NCI-H128 (cell line): ENCODE results near the gene FGFR2.

Experiments used
- DNase-seq: peaks from one replicate; lab custom pipeline; 2025; ENCODE audit not compliant: unreplicated experiment; lab: John Stamatoyannopoulos, UW

FGFR2 gene

DNA sequence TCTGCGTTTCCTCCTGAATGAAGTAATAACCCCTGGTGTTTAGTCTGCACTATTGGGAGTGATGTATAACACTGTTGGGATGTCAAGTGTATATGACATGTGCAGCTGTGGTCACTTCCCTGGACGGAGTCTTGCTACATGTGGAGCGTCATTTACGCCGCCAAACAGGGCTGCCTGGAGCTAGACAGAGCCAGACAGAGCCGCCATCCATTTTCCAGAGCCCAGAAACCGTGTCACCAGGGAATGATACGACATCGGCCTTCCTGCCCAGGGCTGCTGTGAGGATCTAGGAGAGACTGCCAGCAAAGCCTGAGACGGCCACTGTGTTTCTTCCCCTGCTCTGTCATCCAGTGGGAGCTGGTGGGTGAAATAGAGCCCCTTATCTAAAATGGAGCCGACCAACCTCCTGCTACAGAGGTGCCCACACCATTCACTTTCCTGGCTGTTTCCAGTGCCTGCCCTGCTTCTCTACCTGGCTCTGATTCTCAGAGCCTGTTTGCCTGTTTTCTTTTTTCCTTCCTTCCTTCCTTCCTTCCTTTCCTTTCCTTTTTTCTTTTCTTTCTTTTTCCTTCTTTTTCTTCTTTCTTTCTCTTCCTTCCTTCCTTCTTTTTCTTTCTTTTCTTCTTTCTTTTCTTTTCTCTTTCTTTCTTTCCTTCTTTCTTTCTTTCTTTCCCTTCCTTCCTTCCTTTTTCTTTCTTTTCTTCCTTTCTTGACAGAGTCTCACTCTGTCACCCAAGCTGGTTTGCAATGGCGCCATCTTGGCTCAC lies 13.3 kb upstream of the FGFR2 start:
- DNase-seq: no peak

- DNase-seq: no peak
Observed at GRCh38 chr10:121610798-121611323, 12.6 kb upstream of the FGFR2 start.

DNA sequence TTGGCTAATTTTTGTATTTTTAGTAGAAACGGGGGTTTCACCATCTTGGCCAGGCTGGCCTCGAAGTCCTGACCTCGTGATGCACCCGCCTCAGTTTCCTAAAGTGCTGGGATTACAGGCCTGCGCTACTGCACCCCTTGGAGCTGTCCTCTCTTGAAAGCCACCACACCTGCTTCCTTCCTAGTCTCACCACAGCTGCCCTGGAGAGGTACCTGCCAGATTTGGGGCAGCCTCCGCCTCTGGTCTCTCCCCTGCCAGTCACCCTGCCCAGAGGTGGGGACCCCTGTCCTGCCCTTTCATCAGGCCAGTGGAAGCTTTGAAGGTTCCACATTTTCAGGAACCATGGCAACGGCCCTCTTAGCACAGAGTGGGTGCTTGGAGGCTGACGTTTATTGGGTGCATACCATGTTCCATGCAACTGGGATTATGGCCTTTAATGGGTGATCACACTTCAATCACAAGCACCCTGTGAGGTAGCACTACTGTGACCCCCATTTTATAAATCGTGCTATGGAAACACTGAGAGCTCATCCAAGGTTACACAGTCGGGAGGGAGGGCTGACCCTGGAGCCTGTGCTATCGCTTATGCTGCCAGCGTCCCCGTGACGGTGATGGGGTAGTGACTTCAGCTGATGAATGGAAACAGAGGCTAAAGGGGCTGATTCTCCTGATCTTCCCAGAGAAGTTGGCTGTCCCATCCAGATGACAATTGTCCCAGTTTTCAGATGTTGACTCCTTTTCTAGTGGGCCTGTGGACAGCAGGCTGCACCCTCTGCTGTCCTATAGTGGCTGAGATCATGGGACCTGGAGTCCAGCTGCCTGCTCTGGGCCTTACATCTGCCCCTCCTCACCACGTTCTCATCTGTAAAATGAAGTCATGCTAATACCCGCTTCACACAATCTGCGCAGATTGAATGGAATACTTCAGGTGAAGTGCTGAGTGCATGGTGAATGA lies 11.5 kb upstream of the FGFR2 start:
- DNase-seq: no peak

DNA sequence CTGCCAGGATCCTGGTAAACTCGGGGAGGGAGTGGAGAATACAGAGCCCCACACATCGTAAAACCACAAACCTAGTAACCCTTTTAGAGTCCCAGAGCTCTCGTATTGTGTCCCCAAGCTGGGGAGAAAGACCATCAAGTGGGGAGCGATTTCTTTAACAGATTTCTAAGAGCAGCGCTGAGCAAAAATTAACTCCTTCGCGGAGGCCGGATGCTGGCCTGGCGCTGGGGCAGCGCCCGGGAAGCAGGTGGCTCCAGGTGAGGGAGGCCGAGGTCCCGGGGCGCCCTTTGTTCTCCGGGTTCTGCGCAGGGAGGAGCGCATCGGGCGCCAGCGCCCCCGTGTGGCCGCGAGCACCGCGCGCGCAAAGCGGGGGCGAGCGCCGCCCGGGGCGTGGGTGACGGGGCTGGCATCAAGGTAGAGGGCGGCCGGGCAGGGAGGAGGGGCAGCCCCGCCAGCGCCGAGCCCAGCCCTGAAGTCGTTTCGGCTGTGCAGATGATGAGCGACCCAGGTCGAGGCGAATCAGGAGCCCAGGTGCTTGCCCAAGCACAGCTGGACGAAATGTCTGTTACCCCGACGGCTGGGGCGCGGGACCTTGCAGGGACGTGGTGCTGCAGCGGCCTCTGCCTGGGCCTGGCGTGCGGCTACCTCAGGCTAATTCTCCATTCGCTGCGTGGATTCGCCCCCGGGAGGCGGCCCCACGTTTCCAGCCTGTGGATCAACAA lies 10.4 kb upstream of the FGFR2 start:
- DNase-seq: no peak

DNA sequence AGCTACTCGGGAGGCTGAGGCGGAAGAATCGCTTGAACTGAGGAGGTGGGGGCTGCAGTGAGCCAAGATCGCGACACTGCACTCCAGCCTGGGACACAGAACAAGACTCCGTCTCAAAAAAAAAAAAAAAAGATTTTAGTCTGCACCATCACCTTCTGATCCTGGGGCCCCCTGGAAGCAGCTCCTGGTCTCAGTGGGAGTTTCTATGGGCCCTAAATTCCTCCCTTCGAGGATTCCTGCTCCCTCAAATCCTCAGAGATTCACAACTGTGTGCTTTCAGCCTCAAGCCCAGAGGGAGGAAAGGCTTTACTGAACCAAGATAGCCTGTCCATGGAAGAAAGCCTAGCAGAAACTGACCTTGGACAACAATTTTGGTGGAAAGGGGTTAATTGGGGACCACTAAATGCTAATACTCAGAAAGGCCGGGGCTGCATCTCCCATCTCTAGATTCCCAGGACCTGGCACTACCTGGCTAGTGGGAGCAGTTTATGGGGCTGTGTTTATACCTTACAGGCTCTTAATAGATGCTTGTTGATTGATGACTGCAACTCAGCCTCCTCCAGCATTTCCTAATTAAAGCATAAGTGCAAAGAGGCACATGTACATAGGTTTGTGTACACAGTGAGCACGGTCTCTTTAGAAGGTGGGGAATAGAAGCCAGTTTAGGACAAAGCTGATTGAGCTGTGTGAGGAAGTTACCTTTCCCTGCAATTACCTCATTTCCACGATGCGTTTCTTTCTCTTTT lies 9.2 kb upstream of the FGFR2 start:
- DNase-seq: no peak

- DNase-seq: no peak
Observed at GRCh38 chr10:121605708-121606107, 7.5 kb upstream of the FGFR2 start.

- DNase-seq: no peak
Observed at GRCh38 chr10:121601458-121601857, 3.2 kb upstream of the FGFR2 start.

- no peak for DNase-seq
Observed at GRCh38 chr10:121600611-121601010, 2.4 kb upstream of the FGFR2 start.

DNA sequence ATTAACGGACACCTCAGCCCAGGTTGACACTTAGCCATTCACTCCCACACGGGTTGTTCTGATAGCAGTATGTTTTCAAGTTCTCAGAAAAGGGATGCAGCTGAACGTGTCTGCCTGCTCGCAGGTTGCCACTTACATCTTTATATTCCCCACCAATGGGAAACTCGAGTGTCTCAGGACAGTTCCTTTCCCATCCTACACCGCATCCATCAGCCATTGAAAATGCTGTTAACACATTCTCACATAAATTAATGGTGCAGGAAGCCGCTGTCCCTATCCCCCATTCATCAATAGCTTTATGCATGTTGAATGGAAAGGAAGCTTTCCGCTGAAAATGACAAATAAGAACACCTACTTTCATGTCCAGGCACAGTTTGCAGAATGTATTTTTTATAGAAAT lies 1.7 kb upstream of the FGFR2 start:
- no peak for DNase-seq

- DNase-seq: no peak
Observed at GRCh38 chr10:121597504-121598262, 561 bp downstream of the FGFR2 start.

- DNase-seq: no peak
Observed at GRCh38 chr10:121596689-121597503, 1.3 kb downstream of the FGFR2 start.

DNA sequence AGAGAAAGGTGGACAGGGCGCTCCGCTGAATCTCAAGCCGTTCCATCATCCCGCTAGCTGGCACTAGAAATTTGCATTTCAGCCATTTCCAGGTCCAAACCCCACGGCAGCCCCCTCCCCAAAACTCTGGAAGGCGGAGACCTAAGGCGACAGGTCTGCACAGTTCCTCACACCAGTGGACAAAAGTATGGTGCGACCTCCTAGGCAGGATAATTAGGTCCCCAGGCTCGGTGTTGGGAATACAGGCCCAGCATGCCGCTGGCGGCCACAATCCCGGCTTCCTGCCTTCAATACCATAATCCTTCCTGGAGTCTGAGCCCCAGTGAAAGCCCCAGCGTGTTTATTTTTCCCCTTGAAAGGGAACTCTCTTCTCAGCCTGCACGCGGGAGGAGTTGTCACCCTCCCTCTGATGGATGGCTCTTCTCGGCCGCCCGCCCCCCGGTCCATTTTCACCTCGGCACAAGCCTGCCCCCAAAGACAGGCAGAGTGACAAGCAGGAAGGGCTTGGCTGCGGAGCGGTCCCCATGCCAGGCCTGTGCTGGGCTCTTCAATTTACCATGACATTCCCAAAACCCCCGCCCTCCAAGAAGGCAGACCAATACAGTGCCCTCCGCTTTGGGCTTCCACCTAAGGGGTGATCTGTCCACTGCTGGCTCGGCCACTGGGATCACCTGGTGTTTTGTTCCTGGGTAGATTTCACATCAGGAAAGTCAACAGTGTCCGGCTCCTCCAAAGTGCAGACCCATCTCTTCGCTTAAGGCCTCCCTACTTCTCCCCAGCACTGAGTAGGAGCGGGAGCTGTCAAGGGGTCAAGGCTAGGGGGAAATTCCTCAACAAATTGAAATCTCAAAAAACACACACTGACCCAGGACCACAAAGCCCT lies 2.2 kb downstream of the FGFR2 start:
- DNase-seq: no peak

DNA sequence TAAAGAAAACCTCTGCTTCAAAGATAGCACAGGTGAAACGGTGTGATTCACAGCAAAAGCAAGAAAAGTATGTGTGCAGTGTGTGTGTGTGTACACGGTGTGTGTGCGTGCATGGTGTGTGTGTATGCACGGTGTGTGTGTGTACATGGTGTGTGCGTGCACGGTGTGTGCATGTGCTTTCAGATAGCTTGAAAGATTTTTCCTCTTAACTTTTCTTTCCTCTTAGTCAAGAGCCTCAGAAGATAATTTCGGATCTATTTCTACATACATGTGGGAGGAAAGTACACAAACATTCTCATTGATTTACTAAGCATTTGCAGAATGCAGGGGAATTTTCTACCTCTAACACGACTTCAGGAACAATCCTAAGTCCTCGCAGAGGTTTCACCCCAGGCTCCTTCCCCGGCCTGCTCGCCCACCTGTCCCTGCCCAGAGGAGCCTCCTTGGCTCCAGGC lies 2.9 kb downstream of the FGFR2 start:
- no peak for DNase-seq

GRCh38 chr10:121594623-121595350 lies 3.5 kb downstream of the FGFR2 start:
- no peak for DNase-seq

DNA sequence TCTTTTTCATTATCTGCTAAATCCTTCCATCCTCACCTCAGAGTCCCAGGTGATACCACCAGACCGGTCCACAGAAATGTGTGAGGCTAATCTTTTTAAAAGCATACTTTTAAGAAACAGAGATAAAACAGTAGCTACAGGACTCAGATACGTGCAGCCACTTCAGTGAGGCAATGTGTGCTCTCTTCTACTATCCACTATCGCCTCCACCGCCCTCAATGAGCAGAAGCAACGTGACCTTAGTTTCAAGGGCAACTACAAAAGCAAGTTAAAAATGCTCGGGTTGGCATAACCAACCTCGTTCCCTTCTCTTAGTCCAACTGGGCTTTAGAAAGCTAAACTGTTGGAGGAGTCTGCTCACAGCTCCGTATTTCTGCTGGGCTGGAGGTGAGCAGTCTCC lies 4.2 kb downstream of the FGFR2 start:
- DNase-seq: no peak

GRCh38 chr10:121593281-121594075 lies 4.8 kb downstream of the FGFR2 start:
- no peak for DNase-seq
